ENCODE results near the gene FAM221A. TPM values are rescaled to one million over a fixed set of nuclear protein-coding genes. Genes with fewer than 3 reads are reported as not detected.
A peak's percentile ranks its signal among the peaks of the same experiment; 100 is the strongest.

The FAM221A gene
- total RNA-seq, 1 donor from 2014 or later: 8.2 TPM

DNA sequence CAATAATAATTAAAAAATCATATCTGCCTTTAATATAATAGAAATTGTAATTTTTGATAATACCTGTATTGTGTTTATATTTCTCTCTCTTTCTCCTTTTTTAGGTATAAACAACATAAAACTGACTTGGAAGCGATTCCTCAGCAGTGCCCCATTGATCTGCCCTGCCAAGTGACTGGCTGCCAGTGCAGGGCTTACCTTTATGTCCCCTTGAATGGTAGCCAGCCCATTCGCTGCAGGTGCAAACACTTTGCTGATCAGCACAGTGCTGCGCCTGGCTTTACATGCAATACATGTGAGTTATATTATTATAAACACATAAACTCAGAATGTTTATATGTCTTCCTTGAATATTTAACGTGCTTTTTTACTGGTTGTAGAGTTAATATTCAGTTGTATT is 9.2 kb downstream of the FAM221A start:
- no peak for TF ChIP-seq CTCF (conservative IDR thresholded peaks at IDR 0.05)
- Mint-ChIP-seq H3K9me3 (no peaks in the 10 kb centered on the region), H3K36me3 (peaks cover 20% of the 10 kb centered on the region), H3K27me3 (no peaks in the 10 kb centered on the region), H3K27ac (no peak overlapping the region), H3K4me1 (ENCODE audit: unreplicated experiment) (peaks cover 9% of the 10 kb centered on the region), H3K4me3 (no peak overlapping the region)
- no peak for DNase-seq (ENCODE audit: extremely low spot score, unreplicated experiment)

- peaks cover 26% of the 10 kb centered on the region for H3K36me3 Mint-ChIP-seq
Observed at GRCh38 chr7:23691320-23691719, 11.3 kb downstream of the FAM221A start.

DNA sequence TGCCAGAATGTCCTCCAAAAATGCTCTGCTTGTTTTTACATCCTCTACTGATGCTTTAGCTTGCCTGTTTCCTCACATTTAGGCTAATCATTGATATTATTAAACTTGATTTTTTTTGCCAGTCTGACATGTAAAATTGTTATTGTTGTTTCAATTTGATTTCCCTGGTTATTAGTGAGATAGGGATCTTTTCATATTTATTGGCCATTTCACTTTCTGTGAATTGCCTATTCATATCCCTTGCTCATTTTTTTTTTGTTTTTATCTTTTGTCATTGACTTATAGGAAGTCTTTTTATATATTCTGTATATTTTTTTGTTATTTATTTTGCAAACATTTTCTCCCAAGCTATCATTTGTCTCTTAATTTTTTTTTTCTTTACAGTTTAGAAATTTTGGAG is 13.2 kb downstream of the FAM221A start:
- no peak for TF ChIP-seq CTCF (conservative IDR thresholded peaks at IDR 0.05)
- Mint-ChIP-seq H3K36me3 (peaks cover 26% of the 10 kb centered on the region), H3K9me3 (no peaks in the 10 kb centered on the region), H3K27ac (no peak overlapping the region), H3K4me1 (ENCODE audit: unreplicated experiment) (peaks cover 6% of the 10 kb centered on the region), H3K27me3 (no peaks in the 10 kb centered on the region), H3K4me3 (no peak overlapping the region)
- no peak for DNase-seq (ENCODE audit: extremely low spot score, unreplicated experiment)

More at GRCh38 chr7:23691320-23691719, 11.3 kb downstream of the FAM221A start:
- H3K9me3 Mint-ChIP-seq: no peaks in the 10 kb centered on the region
- no peak for DNase-seq (ENCODE audit: extremely low spot score, unreplicated experiment)
- no peaks in the 10 kb centered on the region for H3K27me3 Mint-ChIP-seq
- H3K4me1 Mint-ChIP-seq (ENCODE audit: unreplicated experiment): peaks cover 6% of the 10 kb centered on the region
- no peak for TF ChIP-seq CTCF (conservative IDR thresholded peaks at IDR 0.05)
- H3K27ac Mint-ChIP-seq: peak overlapping the region; percentile 79
- H3K4me3 Mint-ChIP-seq: no peak overlapping the region

GRCh38 chr7:23696916-23697441 is 17.0 kb downstream of the FAM221A start:
- peak; percentile 81 for TF ChIP-seq CTCF (conservative IDR thresholded peaks at IDR 0.05)
- no peaks in the 10 kb centered on the region for H3K4me1 Mint-ChIP-seq (ENCODE audit: unreplicated experiment)
- no peak overlapping the region for H3K4me3 Mint-ChIP-seq
- no peak overlapping the region for H3K27ac Mint-ChIP-seq
- H3K27me3 Mint-ChIP-seq: no peaks in the 10 kb centered on the region
- DNase-seq (ENCODE audit: extremely low spot score, unreplicated experiment): no peak
- peaks cover 17% of the 10 kb centered on the region for H3K36me3 Mint-ChIP-seq
- H3K9me3 Mint-ChIP-seq: no peaks in the 10 kb centered on the region

DNA sequence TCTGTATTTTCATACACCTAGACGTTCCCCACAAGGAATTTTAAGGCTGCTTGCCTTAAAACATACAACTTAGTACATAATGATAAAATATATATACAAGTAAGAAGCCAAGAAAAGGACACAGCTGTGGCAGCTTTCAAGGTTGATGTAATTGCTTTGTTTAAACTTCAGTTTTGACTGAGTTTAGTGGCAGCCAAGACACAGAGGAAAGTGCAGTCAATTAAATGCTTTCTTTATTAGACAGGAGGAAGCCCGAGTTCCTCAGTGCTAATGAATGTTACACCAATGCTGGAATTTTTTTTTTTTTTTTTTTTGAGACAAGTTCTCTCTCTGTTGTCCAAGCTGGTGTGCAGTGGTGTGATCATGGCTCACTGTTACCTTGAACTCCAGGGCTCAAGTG is 18.8 kb downstream of the FAM221A start:
- no peak overlapping the region for H3K4me3 Mint-ChIP-seq
- no peaks in the 10 kb centered on the region for H3K27me3 Mint-ChIP-seq
- TF ChIP-seq CTCF (conservative IDR thresholded peaks at IDR 0.05): no peak
- no peaks in the 10 kb centered on the region for H3K9me3 Mint-ChIP-seq
- H3K27ac Mint-ChIP-seq: no peak overlapping the region
- H3K4me1 Mint-ChIP-seq (ENCODE audit: unreplicated experiment): no peaks in the 10 kb centered on the region
- no peak for DNase-seq (ENCODE audit: extremely low spot score, unreplicated experiment)
- H3K36me3 Mint-ChIP-seq: peaks cover 13% of the 10 kb centered on the region

- no peak overlapping the region for H3K27ac Mint-ChIP-seq
- H3K4me1 Mint-ChIP-seq (ENCODE audit: unreplicated experiment): no peaks in the 10 kb centered on the region
- peaks cover 19% of the 10 kb centered on the region for H3K36me3 Mint-ChIP-seq
Observed at GRCh38 chr7:23700046-23700445, 20.0 kb downstream of the FAM221A start.

More at GRCh38 chr7:23700046-23700445, 20.0 kb downstream of the FAM221A start:
- no peak overlapping the region for H3K4me3 Mint-ChIP-seq
- no peak for DNase-seq (ENCODE audit: extremely low spot score, unreplicated experiment)
- peaks cover 5% of the 10 kb centered on the region for H3K9me3 Mint-ChIP-seq
- TF ChIP-seq CTCF (conservative IDR thresholded peaks at IDR 0.05): no peak
- no peaks in the 10 kb centered on the region for H3K27me3 Mint-ChIP-seq
